ENCODE measurements around the gene SCMH1.

GRCh38 chr1:41038110-41038509, 204.0 kb downstream of the SCMH1 start:
- TF ChIP-seq, protein P1, sequence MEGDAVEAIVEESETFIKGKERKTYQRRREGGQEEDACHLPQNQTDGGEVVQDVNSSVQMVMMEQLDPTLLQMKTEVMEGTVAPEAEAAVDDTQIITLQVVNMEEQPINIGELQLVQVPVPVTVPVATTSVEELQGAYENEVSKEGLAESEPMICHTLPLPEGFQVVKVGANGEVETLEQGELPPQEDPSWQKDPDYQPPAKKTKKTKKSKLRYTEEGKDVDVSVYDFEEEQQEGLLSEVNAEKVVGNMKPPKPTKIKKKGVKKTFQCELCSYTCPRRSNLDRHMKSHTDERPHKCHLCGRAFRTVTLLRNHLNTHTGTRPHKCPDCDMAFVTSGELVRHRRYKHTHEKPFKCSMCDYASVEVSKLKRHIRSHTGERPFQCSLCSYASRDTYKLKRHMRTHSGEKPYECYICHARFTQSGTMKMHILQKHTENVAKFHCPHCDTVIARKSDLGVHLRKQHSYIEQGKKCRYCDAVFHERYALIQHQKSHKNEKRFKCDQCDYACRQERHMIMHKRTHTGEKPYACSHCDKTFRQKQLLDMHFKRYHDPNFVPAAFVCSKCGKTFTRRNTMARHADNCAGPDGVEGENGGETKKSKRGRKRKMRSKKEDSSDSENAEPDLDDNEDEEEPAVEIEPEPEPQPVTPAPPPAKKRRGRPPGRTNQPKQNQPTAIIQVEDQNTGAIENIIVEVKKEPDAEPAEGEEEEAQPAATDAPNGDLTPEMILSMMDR (IDR thresholded peaks at IDR 0.05), result no peak
- TF ChIP-seq POLR2A (IDR thresholded peaks at IDR 0.05), result no peak
